MCF 10A (cell line): ENCODE data around the gene PRAMEF4. TPM values are rescaled to one million over a fixed set of nuclear protein-coding genes. Genes with fewer than 3 reads are reported as not detected.
"Not testable (repeated sequence)": the region's sequence is repeated elsewhere in the genome, so short reads cannot be mapped to it uniquely, and the experiment has no call there.

ENCODE experiments used
- BruUV-seq: library from RNA; stranded (reverse); fragments of 400-500 nt; replicated peaks from 2 replicates; lab custom pipeline; 2021; lab: Mats Ljungman, UMichigan
- CTCF ChIA-PET: fragments of 300-600 bp; sonication (Branson Sonifier 250); formaldehyde crosslinking; extraction: SDS; loops from one replicate; lab custom pipeline; 2021; ENCODE audit warnings: antibody characterized with exemption, inconsistent platforms; lab: Yijun Ruan, JAX
- POLR2A ChIA-PET: fragments of 300-600, 350-650 bp; sonication (Branson Sonifier 250); formaldehyde crosslinking; extraction: SDS; loops from one replicate; lab custom pipeline; 2020; ENCODE audit warnings: antibody characterized with exemption, inconsistent platforms; lab: Yijun Ruan, JAX
- DNase-seq: peaks from one replicate; pipeline ENCODE4 v3.0.0-alpha.2; 2018; ENCODE audit not compliant: unreplicated experiment
- H3K27ac Mint-ChIP-seq: one replicate; pipeline ENCODE4 v1.8.0; 2022; ENCODE audit warnings: mild to moderate bottlenecking, low read depth, mixed read lengths; ENCODE audit not compliant: unreplicated experiment
- H3K27me3 Mint-ChIP-seq: one replicate; pipeline ENCODE4 v1.8.0; 2022; ENCODE audit warnings: mixed read lengths; ENCODE audit not compliant: insufficient read depth, unreplicated experiment
- H3K36me3 Mint-ChIP-seq: one replicate; pipeline ENCODE4 v1.8.0; 2022; ENCODE audit warnings: mild to moderate bottlenecking, moderate library complexity, mixed read lengths; ENCODE audit not compliant: insufficient read depth, unreplicated experiment
- H3K4me1 Mint-ChIP-seq: one replicate; pipeline ENCODE4 v1.8.0; 2022; ENCODE audit warnings: mixed read lengths; ENCODE audit not compliant: insufficient read depth, unreplicated experiment
- H3K4me3 Mint-ChIP-seq: one replicate; pipeline ENCODE4 v1.8.0; 2022; ENCODE audit warnings: mild to moderate bottlenecking, moderate library complexity, mixed read lengths; ENCODE audit not compliant: unreplicated experiment
- H3K9me3 Mint-ChIP-seq: one replicate; pipeline ENCODE4 v1.8.0; 2022; ENCODE audit warnings: mixed read lengths; ENCODE audit not compliant: unreplicated experiment
- CTCF ChIP-seq: fragments of 200-600 bp; IDR thresholded peaks from one replicate; pipeline ENCODE4 v1.8.0; 2022; ENCODE audit warnings: antibody characterized with exemption, mild to moderate bottlenecking; ENCODE audit not compliant: unreplicated experiment
- intact Hi-C: fragments of 100-400 bp; cut with micrococcal nuclease; formaldehyde crosslinking; loops from 2 replicates; pipeline ENCODE4 v1.14.1; 2022
- total RNA-seq: library from RNA; stranded (reverse); gene quantifications from 2 replicates; pipeline ENCODE4 v1.2.3, GENCODE V29; 2022

Gene PRAMEF4
- total RNA-seq, 1 experiment from 2014 or later = not detected

GRCh38 chr1:12863131-12863880 lies 22.7 kb downstream of the PRAMEF4 start:
- H3K27me3 Mint-ChIP-seq, H3K4me3 Mint-ChIP-seq, POLR2A ChIA-PET, DNase-seq, CTCF ChIA-PET, intact Hi-C loops, H3K4me1 Mint-ChIP-seq, H3K27ac Mint-ChIP-seq, H3K36me3 Mint-ChIP-seq, BruUV-seq, H3K9me3 Mint-ChIP-seq: not testable (repeated sequence)

- H3K4me1 Mint-ChIP-seq = not testable (repeated sequence)
Observed at GRCh38 chr1:12856786-12857185, 29.2 kb downstream of the PRAMEF4 start, which contains the start of gene PRAMEF2. Gene PRAMEF2 (plus strand): TSS chr1:12857086. CDS start chr1:12859010, 1,924 bp downstream.

GRCh38 chr1:12851779-12852178 lies 34.2 kb downstream of the PRAMEF4 start:
- ChIA-PET POLR2A (no interaction called here), CTCF (no interaction called here)
- Mint-ChIP-seq H3K27me3 (no peaks in the 10 kb centered on the region), H3K36me3 (no peaks in the 10 kb centered on the region), H3K27ac (peak overlapping the region; percentile 71), H3K9me3 (no peaks in the 10 kb centered on the region), H3K4me3 (no peak overlapping the region), H3K4me1 (no peaks in the 10 kb centered on the region)
- no TSS peak for BruUV-seq
- TF ChIP-seq CTCF = no peak
- peak; percentile 22 for DNase-seq
- intact Hi-C loops = no loop called here

More at GRCh38 chr1:12856786-12857185, 29.2 kb downstream of the PRAMEF4 start, which contains the start of gene PRAMEF2:
- POLR2A ChIA-PET, intact Hi-C loops, H3K36me3 Mint-ChIP-seq, H3K27ac Mint-ChIP-seq, H3K9me3 Mint-ChIP-seq, CTCF ChIA-PET, H3K4me3 Mint-ChIP-seq, H3K27me3 Mint-ChIP-seq, DNase-seq, BruUV-seq: not testable (repeated sequence)

- BruUV-seq, H3K36me3 Mint-ChIP-seq, H3K9me3 Mint-ChIP-seq: not testable (repeated sequence)
Observed at GRCh38 chr1:12848620-12849019, 37.4 kb downstream of the PRAMEF4 start, which contains the start of gene HNRNPCL1. Gene HNRNPCL1 (minus strand): TSS chr1:12848720. CDS start chr1:12848289, 431 bp downstream.

GRCh38 chr1:12833251-12833650 lies 52.8 kb downstream of the PRAMEF4 start:
- H3K9me3 Mint-ChIP-seq, intact Hi-C loops, H3K27ac Mint-ChIP-seq, BruUV-seq, POLR2A ChIA-PET, H3K4me1 Mint-ChIP-seq, DNase-seq, H3K36me3 Mint-ChIP-seq, H3K27me3 Mint-ChIP-seq, H3K4me3 Mint-ChIP-seq, CTCF ChIA-PET: not testable (repeated sequence)

More at GRCh38 chr1:12848620-12849019, 37.4 kb downstream of the PRAMEF4 start, which contains the start of gene HNRNPCL1:
- intact Hi-C loops, H3K27ac Mint-ChIP-seq, DNase-seq, H3K4me3 Mint-ChIP-seq, POLR2A ChIA-PET, CTCF ChIA-PET, H3K27me3 Mint-ChIP-seq, H3K4me1 Mint-ChIP-seq: not testable (repeated sequence)

GRCh38 chr1:12831310-12831709 lies 54.7 kb downstream of the PRAMEF4 start, which contains the start of gene PRAMEF11:
Gene PRAMEF11 (minus strand): TSS chr1:12831410. CDS start chr1:12828789, 2,621 bp downstream.
- BruUV-seq, POLR2A ChIA-PET, H3K9me3 Mint-ChIP-seq, intact Hi-C loops, H3K27ac Mint-ChIP-seq, DNase-seq, H3K4me1 Mint-ChIP-seq, CTCF ChIA-PET, H3K4me3 Mint-ChIP-seq, H3K27me3 Mint-ChIP-seq, H3K36me3 Mint-ChIP-seq: not testable (repeated sequence)

Other genes starting within 250 kb of the PRAMEF4 start
- gene AADACL4, start 242.1 kb downstream of the PRAMEF4 start, total RNA-seq = not detected in 2 replicates
- gene AADACL3, start 170.1 kb downstream of the PRAMEF4 start, total RNA-seq = not detected in 2 replicates
- gene CFAP107, start 140.0 kb downstream of the PRAMEF4 start, total RNA-seq = not detected in 2 replicates
- not detected in 2 replicates for gene PRAMEF12, start 112.5 kb downstream of the PRAMEF4 start, total RNA-seq
- not detected in 2 replicates for gene PRAMEF1, start 94.8 kb downstream of the PRAMEF4 start, total RNA-seq
- not detected in 2 replicates for gene PRAMEF11, start 54.8 kb downstream of the PRAMEF4 start, total RNA-seq
- gene HNRNPCL1, start 37.5 kb downstream of the PRAMEF4 start, total RNA-seq = not detected in 2 replicates
- not detected in 2 replicates for gene PRAMEF2, start 29.1 kb downstream of the PRAMEF4 start, total RNA-seq
- not detected in 2 replicates for gene PRAMEF10, start 12.1 kb upstream of the PRAMEF4 start, total RNA-seq
- gene PRAMEF7, start 30.4 kb upstream of the PRAMEF4 start, total RNA-seq = not detected in 2 replicates
- not detected in 2 replicates for gene PRAMEF6, start 61.4 kb upstream of the PRAMEF4 start, total RNA-seq
- gene PRAMEF27, start 170.4 kb upstream of the PRAMEF4 start, total RNA-seq = not detected in 2 replicates
- not detected in 2 replicates for gene HNRNPCL3, start 174.6 kb upstream of the PRAMEF4 start, total RNA-seq
- gene PRAMEF25, start 184.6 kb upstream of the PRAMEF4 start, total RNA-seq = not detected in 2 replicates
- not detected in 2 replicates for gene HNRNPCL2, start 230.7 kb upstream of the PRAMEF4 start, total RNA-seq